Activated CD4-positive, alpha-beta T cell treated with anti-CD3 and anti-CD28 coated beads for 36 hours (primary cell): ENCODE data around the gene ADGRD1. TPM values are rescaled to one million over a fixed set of nuclear protein-coding genes. Genes with fewer than 3 reads are reported as not detected.

Experiments
- ATAC-seq: fragments of 200-7000 bp; cut with Tn5 transposase; one replicate; pipeline ENCODE4 v1.10.0; 2021; ENCODE audit warnings: mild to moderate bottlenecking, moderate library complexity
- CTCF ChIA-PET: fragments of 350-600 bp; sonication (Branson Sonifier 250); formaldehyde crosslinking; loops from one replicate; lab custom pipeline; 2021; ENCODE audit warnings: antibody characterized with exemption; lab: Charles Lee
- POLR2A ChIA-PET: fragments of 350-600 bp; sonication (Branson Sonifier 250); formaldehyde crosslinking; loops from one replicate; lab custom pipeline; 2021; ENCODE audit warnings: antibody characterized with exemption, inconsistent platforms; lab: Charles Lee
- DNase-seq: peaks from one replicate; pipeline ENCODE4 v3.0.0-alpha.2; 2020
- H3K27ac Mint-ChIP-seq: one replicate; pipeline ENCODE4 v1.8.0; 2021; ENCODE audit warnings: mixed read lengths
- H3K27me3 Mint-ChIP-seq: one replicate; pipeline ENCODE4 v1.8.0; 2021; ENCODE audit warnings: mixed read lengths
- H3K36me3 Mint-ChIP-seq: one replicate; pipeline ENCODE4 v1.8.0; 2021; ENCODE audit warnings: low read depth, mixed read lengths
- H3K4me1 Mint-ChIP-seq: one replicate; pipeline ENCODE4 v1.8.0; 2021; ENCODE audit warnings: mixed read lengths
- H3K4me3 Mint-ChIP-seq: one replicate; pipeline ENCODE4 v1.8.0; 2021; ENCODE audit warnings: mild to moderate bottlenecking, moderate library complexity, mixed read lengths
- H3K9me3 Mint-ChIP-seq: one replicate; pipeline ENCODE4 v1.8.0; 2021; ENCODE audit warnings: low read depth, mixed read lengths
- intact Hi-C, 2 experiments: fragments of 100-400 bp; cut with DNase I in 1 of 2; cut with micrococcal nuclease in 1 of 2; formaldehyde crosslinking; loops; one replicate each; pipeline versions ENCODE4 v1.14.2 to v1.15.1; 2022 to 2024; cut with DNase I, micrococcal nuclease
- total RNA-seq, 2 experiments: library from RNA; stranded (reverse); gene quantifications; one replicate each; pipeline ENCODE4 v1.2.3, GENCODE V29; 2021

Gene ADGRD1
- total RNA-seq, 2 experiments from 2014 or later, result 1.8 to 2.3 TPM

GRCh38 chr12:131077931-131078391 is 124.3 kb downstream of the ADGRD1 start:
- POLR2A ChIA-PET, result interaction anchor here (0.6 kb wide), 1 partner anchor 296 kb away, joined by 3 read pairs; no protein-coding TSS in a partner anchor
- Mint-ChIP-seq H3K27me3 (peaks cover 5% of the 10 kb centered on the region), H3K9me3 (peaks cover 4% of the 10 kb centered on the region), H3K4me3 (no peak overlapping the region), H3K4me1 (no peaks in the 10 kb centered on the region), H3K27ac (no peak overlapping the region), H3K36me3 (no peaks in the 10 kb centered on the region)
- intact Hi-C loops, result no loop called here
- CTCF ChIA-PET, result interaction anchor here (0.5 kb wide), 1 partner anchor 26 kb away, joined by 3 read pairs; no protein-coding TSS in a partner anchor
- ATAC-seq (no peak), DNase-seq (no peak)

- no peak for ATAC-seq
- Mint-ChIP-seq H3K4me1 (no peaks in the 10 kb centered on the region), H3K27me3 (peaks cover 8% of the 10 kb centered on the region), H3K9me3 (peaks cover 4% of the 10 kb centered on the region), H3K27ac (no peak overlapping the region), H3K4me3 (no peak overlapping the region), H3K36me3 (no peaks in the 10 kb centered on the region)
- ChIA-PET POLR2A (no interaction called here), CTCF (interaction anchor here (0.6 kb wide), 1 partner anchor 25 kb away, joined by 3 read pairs; no protein-coding TSS in a partner anchor)
- intact Hi-C loops, result no loop called here
- no peak for DNase-seq
These were observed 128.8 kb downstream of the ADGRD1 start for GRCh38 chr12:131082290-131083194.

GRCh38 chr12:131084341-131085011 is 130.8 kb downstream of the ADGRD1 start:
- CTCF ChIA-PET, result interaction anchor here (0.8 kb wide), 1 partner anchor 17 kb away, joined by 3 read pairs; no protein-coding TSS in a partner anchor

GRCh38 chr12:131085125-131085815 is 131.6 kb downstream of the ADGRD1 start:
- intact Hi-C loops, result no loop called here
- Mint-ChIP-seq H3K36me3 (no peaks in the 10 kb centered on the region), H3K4me3 (no peak overlapping the region), H3K9me3 (peaks cover 4% of the 10 kb centered on the region), H3K27ac (no peak overlapping the region), H3K27me3 (peaks cover 8% of the 10 kb centered on the region), H3K4me1 (no peaks in the 10 kb centered on the region)
- CTCF ChIA-PET, result no interaction called here
- POLR2A ChIA-PET, result no interaction called here
- ATAC-seq, result no peak
- no peak for DNase-seq

More at GRCh38 chr12:131084341-131085011, 130.8 kb downstream of the ADGRD1 start:
- DNase-seq (no peak), ATAC-seq (no peak)
- Mint-ChIP-seq H3K9me3 (peaks cover 4% of the 10 kb centered on the region), H3K27me3 (peaks cover 8% of the 10 kb centered on the region), H3K4me1 (no peaks in the 10 kb centered on the region), H3K4me3 (no peak overlapping the region), H3K27ac (no peak overlapping the region), H3K36me3 (no peaks in the 10 kb centered on the region)
- intact Hi-C loops, result no loop called here
- POLR2A ChIA-PET, result no interaction called here

- Mint-ChIP-seq H3K27me3 (peaks cover 8% of the 10 kb centered on the region), H3K4me3 (no peak overlapping the region), H3K27ac (no peak overlapping the region), H3K36me3 (no peaks in the 10 kb centered on the region), H3K9me3 (peaks cover 4% of the 10 kb centered on the region), H3K4me1 (peaks cover 4% of the 10 kb centered on the region)
- ATAC-seq (no peak), DNase-seq (no peak)
- ChIA-PET POLR2A (no interaction called here), CTCF (interaction anchor here (0.6 kb wide), 1 partner anchor 461 kb away, joined by 3 read pairs; no protein-coding TSS in a partner anchor)
- intact Hi-C loops, result no loop called here
These were observed 132.3 kb downstream of the ADGRD1 start for GRCh38 chr12:131085816-131086591.

GRCh38 chr12:131087302-131087818 is 133.7 kb downstream of the ADGRD1 start:
- no peaks in the 10 kb centered on the region for H3K9me3 Mint-ChIP-seq
- ATAC-seq, result no peak
- H3K4me1 Mint-ChIP-seq, result peaks cover 11% of the 10 kb centered on the region
- CTCF ChIA-PET, result no interaction called here
- DNase-seq, result no peak
- H3K4me3 Mint-ChIP-seq, result no peak overlapping the region
- POLR2A ChIA-PET, result no interaction called here
- H3K36me3 Mint-ChIP-seq, result no peaks in the 10 kb centered on the region
- H3K27ac Mint-ChIP-seq, result no peak overlapping the region
- intact Hi-C loops, result no loop called here
- peaks cover 4% of the 10 kb centered on the region for H3K27me3 Mint-ChIP-seq

- intact Hi-C loops, result no loop called here
- CTCF ChIA-PET, result interaction anchor here (0.6 kb wide), 1 partner anchor 838 kb away, joined by 3 read pairs; no protein-coding TSS in a partner anchor
- ATAC-seq (no peak), DNase-seq (no peak)
- H3K36me3 Mint-ChIP-seq, result no peaks in the 10 kb centered on the region
- H3K4me1 Mint-ChIP-seq, result peaks cover 15% of the 10 kb centered on the region
- no peak overlapping the region for H3K27ac Mint-ChIP-seq
- no peak overlapping the region for H3K4me3 Mint-ChIP-seq
- POLR2A ChIA-PET, result no interaction called here
- peaks cover 4% of the 10 kb centered on the region for H3K27me3 Mint-ChIP-seq
- no peaks in the 10 kb centered on the region for H3K9me3 Mint-ChIP-seq
These were observed 134.4 kb downstream of the ADGRD1 start for GRCh38 chr12:131087991-131088700.

- H3K36me3 Mint-ChIP-seq, result no peaks in the 10 kb centered on the region
- DNase-seq (peak; percentile 1), ATAC-seq (no peak)
- intact Hi-C loops, result no loop called here
- ChIA-PET CTCF (interaction anchor here (0.6 to 0.7 kb wide), 2 partner anchors 43 to 837 kb away, joined by 3 to 5 read pairs; no protein-coding TSS in a partner anchor), POLR2A (no interaction called here)
- H3K4me3 Mint-ChIP-seq, result no peak overlapping the region
- peaks cover 4% of the 10 kb centered on the region for H3K27me3 Mint-ChIP-seq
- H3K27ac Mint-ChIP-seq, result no peak overlapping the region
- no peaks in the 10 kb centered on the region for H3K9me3 Mint-ChIP-seq
- H3K4me1 Mint-ChIP-seq, result peaks cover 21% of the 10 kb centered on the region
These were observed 135.2 kb downstream of the ADGRD1 start for GRCh38 chr12:131088701-131089530.

- H3K36me3 Mint-ChIP-seq, result no peaks in the 10 kb centered on the region
- CTCF ChIA-PET, result interaction anchor here (0.5 to 4.5 kb wide), 3 partner anchors 15 to 445 kb away, joined by 3 to 24 read pairs (median 5); no protein-coding TSS in a partner anchor
- no peak for ATAC-seq
- intact Hi-C loops, result loop anchor here in 1 of 2 experiments (5.0 kb wide), 3 partner anchors 43 to 327 kb away; partner anchors contain the start of gene STX2
- no peaks in the 10 kb centered on the region for H3K9me3 Mint-ChIP-seq
- no peak overlapping the region for H3K4me3 Mint-ChIP-seq
- peaks cover 21% of the 10 kb centered on the region for H3K4me1 Mint-ChIP-seq
- POLR2A ChIA-PET, result no interaction called here
- DNase-seq, result peak; percentile 3
- peaks cover 4% of the 10 kb centered on the region for H3K27me3 Mint-ChIP-seq
- H3K27ac Mint-ChIP-seq, result no peak overlapping the region
These were observed 136.0 kb downstream of the ADGRD1 start for GRCh38 chr12:131089531-131090273.
